HPDE6-E6E7 (cell line): ENCODE measurements around the gene NMRK2.

Experiments
- DNase-seq: peaks from one replicate; pipeline ENCODE4 v3.0.0; 2011; ENCODE audit warnings: missing footprints; ENCODE audit errors: extremely low spot score

The NMRK2 gene

DNA sequence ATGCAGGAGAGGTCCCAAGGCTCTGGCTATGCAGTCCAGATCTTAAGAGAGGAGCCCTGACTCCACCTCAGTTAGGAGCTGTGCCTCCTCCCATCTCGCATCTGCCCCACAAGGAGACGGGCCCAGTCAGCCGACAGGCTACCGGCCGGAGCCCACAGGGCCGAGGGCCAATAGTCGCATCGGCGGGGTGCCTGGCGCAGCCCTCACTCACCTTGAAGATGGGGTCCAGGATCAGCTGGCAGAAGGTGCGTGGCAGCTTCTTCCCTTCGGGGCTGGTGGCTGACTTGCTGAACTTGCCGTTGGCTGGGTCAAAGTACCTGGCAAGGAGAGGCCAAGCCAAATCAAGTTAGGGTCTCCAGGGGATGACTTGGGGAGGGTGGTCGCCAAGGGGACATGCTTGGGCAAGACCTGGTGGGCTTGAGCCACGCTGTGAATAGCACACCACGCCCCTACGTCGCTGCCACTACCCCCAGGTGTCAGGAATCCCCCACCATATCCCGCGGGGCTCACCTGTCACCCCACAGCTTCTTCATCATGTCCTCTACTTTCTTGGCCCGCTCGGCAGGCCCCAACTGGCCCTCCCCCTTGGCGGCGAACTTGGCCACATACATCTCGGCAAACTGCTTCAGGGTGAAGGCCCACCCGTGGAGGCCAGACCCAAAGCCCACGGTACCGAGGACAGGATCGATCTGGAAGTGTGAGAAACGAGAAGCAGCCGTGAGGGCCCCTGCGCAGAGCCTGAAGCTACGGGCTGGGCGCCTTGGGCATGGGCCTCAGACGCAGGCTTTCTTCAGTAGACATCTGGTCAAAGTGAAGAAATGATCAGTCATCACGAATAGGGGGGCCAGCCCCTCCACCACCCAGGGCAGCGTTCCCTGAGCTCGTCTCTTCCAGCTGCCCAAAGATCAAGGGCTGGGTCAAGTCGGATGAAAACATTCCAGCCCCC is 49.1 kb downstream of the NMRK2 start:
- DNase-seq, result no peak

DNA sequence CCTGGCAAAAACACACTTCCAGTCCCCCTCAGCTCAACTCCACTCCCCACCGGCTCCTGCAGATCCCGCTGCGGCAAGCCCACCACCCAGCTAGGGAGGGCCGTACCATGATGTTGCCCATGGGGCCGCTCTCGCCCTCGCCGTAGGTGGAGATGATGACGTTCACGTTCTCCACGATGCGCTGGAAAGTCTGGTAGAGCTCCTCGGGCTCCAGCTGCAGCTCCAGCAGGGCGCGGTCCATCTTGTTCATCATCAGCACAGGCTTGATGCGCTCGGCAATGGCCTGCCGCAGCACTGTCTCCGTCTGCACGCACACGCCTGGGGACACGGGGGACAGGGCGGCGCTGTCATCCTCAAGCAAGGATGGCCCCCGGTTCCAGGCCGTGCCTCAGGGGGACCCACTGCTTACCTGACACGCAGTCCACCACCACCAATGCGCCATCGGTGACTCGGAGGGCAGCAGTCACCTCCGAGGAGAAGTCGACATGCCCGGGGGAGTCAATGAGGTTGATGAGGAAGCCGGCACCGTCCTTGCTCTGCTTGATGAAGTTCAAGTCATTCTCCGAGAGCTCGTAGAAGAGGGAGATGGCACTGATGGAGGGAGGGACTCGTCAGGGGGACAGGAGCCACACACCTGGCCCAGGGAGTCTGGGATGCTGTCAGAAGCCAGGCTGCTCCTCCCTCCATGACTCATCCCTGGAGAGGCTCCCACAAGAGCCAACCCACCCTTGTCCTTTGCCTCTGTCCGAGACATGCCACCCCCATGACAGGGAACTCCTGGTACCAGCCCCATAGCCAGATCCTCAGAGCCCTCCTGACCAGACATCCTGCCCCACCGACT is 50.1 kb downstream of the NMRK2 start:
- no peak for DNase-seq

DNA sequence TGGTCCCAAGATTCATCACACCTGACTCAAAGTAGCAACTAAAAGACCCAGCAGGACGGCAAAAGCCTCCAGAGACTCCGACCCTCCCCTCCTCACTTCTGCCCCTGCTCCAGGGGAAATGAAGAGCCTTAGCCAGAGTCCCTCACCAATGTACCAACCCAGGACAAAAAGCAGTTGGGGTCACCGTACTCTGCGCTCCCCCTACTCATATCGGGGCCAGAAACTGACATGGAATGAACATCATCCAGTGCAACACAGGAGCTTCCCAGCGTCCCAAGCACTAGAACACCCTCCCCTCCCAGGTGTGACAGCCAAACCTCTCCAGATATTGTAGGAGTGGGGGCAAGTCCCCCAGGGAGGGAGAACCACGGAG is 50.7 kb downstream of the NMRK2 start:
- DNase-seq, result no peak

DNA sequence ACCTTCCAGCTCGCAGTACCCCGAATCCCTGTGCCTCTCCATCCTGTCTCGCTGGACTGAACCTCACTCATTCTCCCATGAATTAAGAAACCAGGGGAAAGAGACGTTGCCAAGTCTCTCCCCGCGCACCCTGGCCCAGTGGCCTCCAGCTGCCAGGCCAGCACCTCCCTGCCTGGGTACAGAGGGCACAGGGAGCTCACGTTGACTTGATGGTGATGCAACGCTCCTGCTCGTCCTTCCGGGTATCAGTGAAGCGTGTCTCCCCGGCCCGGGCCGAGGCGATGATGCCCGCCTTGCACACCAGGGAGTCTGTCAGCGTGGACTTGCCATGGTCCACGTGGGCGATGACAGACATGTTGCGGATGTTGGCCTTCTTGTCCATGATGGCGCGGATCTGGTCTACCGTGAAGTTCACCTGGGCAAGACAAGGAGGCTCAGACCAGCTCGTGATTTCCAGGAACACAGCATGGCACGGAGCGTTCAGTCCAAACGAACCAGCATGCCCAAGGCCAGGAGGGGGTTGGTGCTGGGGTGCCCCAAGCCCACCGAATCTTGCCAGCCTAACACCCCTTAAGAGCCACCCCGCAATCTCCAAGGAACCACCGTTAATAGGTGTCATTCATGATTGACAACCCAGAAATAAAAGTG is 51.2 kb downstream of the NMRK2 start:
- no peak for DNase-seq

DNA sequence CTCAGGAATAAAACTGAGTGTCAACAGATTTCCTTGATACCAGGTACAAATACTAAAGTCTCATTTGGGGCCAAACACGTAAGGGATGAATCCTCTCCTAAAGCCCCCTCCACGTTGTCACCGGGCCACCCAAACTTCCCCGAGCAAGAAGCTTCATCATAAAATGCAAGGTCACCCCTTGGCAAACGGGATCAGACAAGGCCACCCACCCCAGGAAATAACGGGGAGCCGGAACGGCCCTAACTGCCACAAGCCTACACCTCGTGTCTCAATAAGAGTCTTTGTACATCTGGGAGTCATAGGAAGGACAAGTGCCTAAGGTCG is 51.7 kb downstream of the NMRK2 start:
- no peak for DNase-seq

DNA sequence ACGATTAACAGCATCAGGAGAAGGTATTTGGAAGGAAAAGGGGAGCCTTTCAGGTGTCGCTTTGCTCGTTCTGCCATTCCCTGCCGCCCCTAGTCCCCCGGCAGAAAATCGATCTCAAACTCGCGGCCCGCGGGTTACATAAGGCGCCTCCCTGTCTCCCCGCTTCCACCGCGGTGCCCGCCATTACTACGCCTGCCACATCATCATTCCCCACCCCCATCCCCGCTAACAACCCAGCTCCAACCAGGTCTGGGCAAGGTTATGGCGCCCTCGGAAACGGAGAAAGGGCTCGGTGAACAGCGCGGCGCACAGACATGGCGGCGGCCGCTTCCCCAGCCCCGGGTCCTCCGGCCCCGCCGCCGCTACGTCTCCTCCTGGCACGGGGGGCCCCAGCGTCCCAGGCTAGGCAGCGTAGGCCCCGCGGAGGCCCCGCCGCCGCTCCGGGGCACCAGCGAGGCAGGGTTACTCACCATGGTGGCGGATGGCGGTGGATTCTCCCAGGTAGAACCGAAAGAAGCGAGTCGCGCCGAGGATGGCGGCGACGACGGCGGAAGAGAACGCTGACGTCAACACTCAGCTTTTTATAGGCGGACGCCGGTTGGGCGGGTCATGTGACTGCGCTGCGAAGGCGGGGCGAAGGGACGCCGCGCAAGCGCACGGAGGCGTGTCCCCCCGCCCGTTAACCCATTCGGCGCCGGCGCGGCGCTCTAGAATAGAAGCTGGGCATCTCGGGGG is 52.2 kb downstream of the NMRK2 start, which contains the start of gene EEF2:
TSS of gene EEF2 (minus strand) at position 556 of the 735 bp plus-strand sequence. CDS start at position 473, 83 bp downstream.
- peak; percentile 85 for DNase-seq

DNA sequence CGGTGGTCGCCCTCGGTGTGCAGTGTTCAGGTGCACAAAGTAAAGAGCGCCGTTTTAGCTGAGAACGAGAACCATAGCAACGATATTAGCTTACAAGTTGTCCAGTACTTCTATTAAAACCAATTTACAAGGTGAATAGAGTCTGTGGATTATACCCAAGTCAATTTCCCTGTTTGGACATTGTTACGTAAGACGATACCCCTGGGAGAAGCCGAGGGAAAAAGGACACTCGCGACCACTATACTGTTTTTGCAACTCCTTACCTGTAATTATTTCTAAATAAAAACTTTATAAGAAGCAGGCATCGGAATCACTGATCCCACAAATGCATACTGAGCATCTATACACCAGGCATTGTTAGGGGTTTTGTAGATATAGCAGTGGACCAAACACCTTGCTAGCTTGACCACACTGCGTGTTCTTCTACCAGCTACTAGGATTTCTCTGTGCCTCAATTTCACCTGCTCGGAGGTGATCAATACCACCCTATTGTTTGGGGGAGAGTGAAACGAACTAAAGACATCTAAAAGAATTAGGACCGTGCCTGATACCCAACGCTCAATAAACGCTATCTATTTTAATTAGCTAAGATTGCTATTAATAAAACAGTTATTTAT is 52.9 kb downstream of the NMRK2 start:
- no peak for DNase-seq

DNA sequence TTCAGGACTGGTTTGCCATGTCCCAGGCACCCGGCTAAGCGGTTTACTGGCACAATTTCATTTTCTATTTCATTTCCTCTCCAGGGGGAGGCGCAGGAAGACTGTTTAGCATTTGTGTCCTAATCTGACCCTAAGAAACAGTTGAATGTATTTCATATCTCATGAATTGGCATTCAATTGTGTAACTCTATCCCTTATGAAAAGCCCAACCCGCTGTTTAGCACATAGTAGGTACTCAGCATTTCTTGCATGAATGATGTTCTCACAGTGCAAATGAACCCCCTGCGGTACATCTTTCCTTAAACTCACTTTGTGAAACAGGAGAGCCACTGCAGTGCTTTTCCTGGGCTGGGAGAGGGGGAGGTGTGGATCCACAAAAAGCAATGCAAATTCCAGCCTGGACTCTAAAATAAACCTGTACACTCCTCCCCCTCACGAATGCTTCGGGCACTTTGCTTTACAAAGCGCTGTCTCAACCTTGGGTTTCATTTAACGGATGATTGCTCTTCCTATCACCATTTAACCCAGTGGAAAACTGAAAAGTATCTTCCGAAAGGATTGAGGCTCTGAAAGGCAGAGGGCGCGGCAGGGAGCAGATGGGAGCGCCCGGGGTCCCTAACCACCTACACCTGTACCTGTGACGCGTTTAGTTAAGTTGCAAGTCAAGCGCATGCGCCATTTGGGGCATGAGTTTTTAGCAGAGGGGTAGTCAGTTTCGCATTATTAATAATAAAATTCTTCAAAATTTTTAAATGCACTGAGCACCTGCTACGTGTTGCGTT is 53.6 kb downstream of the NMRK2 start:
- DNase-seq, result no peak

DNA sequence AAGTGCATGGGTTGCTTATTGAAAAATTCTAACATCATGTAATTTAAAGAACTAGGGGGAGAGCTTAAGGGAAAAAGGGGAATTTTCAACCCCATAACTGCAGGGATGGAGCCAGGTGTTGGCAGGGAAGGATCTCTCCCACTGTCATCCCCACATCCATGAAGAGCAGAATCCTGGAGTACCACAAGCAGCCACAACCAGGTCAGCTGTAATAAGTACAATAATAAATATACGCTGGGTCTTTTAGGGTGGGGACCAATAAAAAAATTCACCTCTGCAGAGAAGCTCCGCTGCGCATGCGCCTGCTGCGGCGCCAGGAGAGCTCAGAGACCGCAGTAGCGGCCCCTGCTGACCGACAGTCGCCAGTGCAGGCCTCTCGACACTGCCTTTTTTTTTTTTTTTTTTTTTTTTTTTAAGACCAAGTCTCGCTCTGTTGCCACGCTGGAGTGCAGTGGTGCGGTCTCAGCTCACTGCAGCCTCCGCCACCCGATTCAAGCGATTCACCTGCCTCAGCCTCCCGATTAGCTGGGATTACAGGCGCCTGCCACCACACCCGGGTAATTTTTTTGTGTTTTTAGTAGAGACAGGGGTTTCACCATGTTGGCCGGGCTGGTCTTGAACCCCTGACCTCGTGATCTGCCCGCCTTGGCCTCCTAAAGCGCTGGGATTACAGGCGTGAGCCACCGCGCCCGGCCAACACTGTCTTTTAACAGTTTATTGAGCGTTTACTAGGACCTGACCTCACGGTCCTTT is 54.9 kb downstream of the NMRK2 start:
- DNase-seq, result peak; percentile 79

DNA sequence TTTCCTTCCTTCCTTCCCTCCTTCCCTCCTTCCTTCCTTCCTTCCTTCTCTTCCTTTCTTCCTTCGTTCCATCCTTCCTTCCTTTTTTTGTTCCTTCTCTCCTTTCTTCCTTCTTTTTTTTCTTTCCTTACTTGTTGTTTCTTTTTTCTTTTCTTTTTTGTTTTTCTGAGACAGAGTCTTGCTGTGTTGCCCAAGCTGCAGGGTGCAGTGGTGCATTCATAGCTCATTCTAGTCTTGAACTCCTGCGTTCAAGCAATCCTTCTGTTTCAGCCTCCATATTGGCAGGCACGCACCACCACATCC is 57.9 kb downstream of the NMRK2 start:
- DNase-seq, result no peak
